Measurements from ENCODE around the gene CDR2. TPM values are rescaled to one million over a fixed set of nuclear protein-coding genes. Genes with fewer than 3 reads are reported as not detected.

CDR2 gene
- total and polyA plus RNA-seq, 11 donors: 3.7 to 12.4 (median 6.0) TPM

- intact Hi-C loops (cut with DNase I): loop anchor here in 1 of 10 donors (10.0 kb wide), 1 partner anchor 1171 kb away; the partner anchor contains the start of genes DNAH3 and LDAF1
- no peak for DNase-seq
- 94 to 95% (median 94%) methylated on average over 46 of the region's 46 CpGs for WGBS, 4 donors
Observed at GRCh38 chr16:22325598-22326368, 48.6 kb downstream of the CDR2 start.

DNA sequence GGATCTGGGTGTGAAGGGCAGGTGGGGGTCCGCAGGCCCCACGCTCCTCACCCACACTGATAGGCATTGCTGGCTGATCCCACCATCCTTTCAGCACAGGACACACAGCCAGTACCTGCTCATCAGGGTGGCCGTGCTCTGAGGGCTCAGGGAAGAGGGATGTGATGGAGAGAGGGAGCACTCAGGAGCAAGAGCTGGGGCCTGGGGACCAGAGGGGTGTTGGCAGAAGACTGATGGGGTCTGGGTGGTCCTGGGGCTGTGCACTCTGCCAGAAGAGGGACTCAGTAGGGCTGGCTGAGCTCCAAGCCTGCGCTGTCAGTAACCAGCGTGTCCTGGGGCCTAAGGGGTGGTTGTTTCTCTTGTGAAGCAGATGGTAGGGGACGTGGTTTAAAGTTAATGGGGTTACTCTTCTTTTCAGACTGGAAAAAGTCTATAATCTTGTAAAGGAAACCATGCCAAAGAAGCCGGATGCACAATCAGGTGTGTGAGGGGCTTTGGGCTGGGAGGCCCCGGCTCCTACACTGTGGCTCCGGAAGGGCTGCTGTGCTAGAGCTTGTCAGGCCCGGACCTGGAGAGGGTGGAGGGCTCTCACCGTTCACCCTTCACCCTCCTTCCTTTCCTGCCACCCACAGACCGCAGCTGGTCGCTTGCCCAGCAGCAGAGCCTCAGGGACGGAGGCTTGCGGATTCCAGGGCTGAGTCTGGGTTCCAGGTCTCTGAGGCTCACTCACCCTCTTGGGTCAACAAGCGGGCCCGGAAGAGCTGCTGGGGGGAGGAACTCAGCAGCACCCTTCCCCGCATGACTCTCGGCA, 49.4 kb downstream of the CDR2 start:
- Histone ChIP-seq H3K4me3 (no peak overlapping the region), H3K27ac (no peak overlapping the region), H3K36me3 (peaks cover 0 to 96% (median 81%) of the 10 kb centered on the region in 9 donors), H3K9me3 (no peaks in the 10 kb centered on the region), H3K27me3 (no peaks in the 10 kb centered on the region), H3K4me1 (peaks cover 0 to 13% (median 0%) of the 10 kb centered on the region in 12 donors)
- no peak for TF ChIP-seq POLR2A (IDR thresholded peaks at IDR 0.05)
- TF ChIP-seq, protein P1, sequence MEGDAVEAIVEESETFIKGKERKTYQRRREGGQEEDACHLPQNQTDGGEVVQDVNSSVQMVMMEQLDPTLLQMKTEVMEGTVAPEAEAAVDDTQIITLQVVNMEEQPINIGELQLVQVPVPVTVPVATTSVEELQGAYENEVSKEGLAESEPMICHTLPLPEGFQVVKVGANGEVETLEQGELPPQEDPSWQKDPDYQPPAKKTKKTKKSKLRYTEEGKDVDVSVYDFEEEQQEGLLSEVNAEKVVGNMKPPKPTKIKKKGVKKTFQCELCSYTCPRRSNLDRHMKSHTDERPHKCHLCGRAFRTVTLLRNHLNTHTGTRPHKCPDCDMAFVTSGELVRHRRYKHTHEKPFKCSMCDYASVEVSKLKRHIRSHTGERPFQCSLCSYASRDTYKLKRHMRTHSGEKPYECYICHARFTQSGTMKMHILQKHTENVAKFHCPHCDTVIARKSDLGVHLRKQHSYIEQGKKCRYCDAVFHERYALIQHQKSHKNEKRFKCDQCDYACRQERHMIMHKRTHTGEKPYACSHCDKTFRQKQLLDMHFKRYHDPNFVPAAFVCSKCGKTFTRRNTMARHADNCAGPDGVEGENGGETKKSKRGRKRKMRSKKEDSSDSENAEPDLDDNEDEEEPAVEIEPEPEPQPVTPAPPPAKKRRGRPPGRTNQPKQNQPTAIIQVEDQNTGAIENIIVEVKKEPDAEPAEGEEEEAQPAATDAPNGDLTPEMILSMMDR (IDR thresholded peaks at IDR 0.05): no peak
- whole genome bisulfite sequencing, 4 donors: 90 to 93% (median 91%) methylated on average over 13 to 19 of the region's 19 CpGs
- no peak for ATAC-seq
- intact Hi-C loops (cut with DNase I): loop anchor here in 2 of 10 donors (5.0 to 10.0 kb wide), 3 partner anchors 32 to 1170 kb away; partner anchors contain the start of genes CDR2 (in 1 of the 2), DNAH3 (in 1 of the 2) and LDAF1 (in 1 of the 2)
- DNase-seq: no peak

More at GRCh38 chr16:22325598-22326368, 48.6 kb downstream of the CDR2 start:
- TF ChIP-seq, protein P1 (IDR thresholded peaks at IDR 0.05): no peak
- no peak for TF ChIP-seq POLR2A (IDR thresholded peaks at IDR 0.05)
- Histone ChIP-seq H3K9me3 (no peaks in the 10 kb centered on the region), H3K27me3 (no peaks in the 10 kb centered on the region), H3K27ac (no peak overlapping the region), H3K36me3 (peaks cover 0 to 92% (median 82%) of the 10 kb centered on the region in 9 donors), H3K4me1 (peaks cover 0 to 16% (median 0%) of the 10 kb centered on the region in 12 donors), H3K4me3 (no peak overlapping the region)
- no peak for ATAC-seq

GRCh38 chr16:22323959-22324786, 50.2 kb downstream of the CDR2 start:
- no peak overlapping the region for H3K27ac ChIP-seq
- TF ChIP-seq, protein P1 (IDR thresholded peaks at IDR 0.05): no peak
- TF ChIP-seq POLR2A (IDR thresholded peaks at IDR 0.05): no peak
- H3K9me3 ChIP-seq: no peaks in the 10 kb centered on the region
- WGBS, 4 donors: 91 to 94% (median 92%) methylated on average over 18 to 24 of the region's 24 CpGs
- ATAC-seq: no peak
- no peak overlapping the region for H3K4me3 ChIP-seq
- intact Hi-C loops (cut with DNase I): loop anchor here in 2 of 10 donors (5.0 to 10.0 kb wide), 3 partner anchors 33 to 1169 kb away; partner anchors contain the start of genes CDR2 (in 1 of the 2), DNAH3 (in 1 of the 2) and LDAF1 (in 1 of the 2)
- H3K27me3 ChIP-seq: no peaks in the 10 kb centered on the region
- no peak for DNase-seq
- H3K36me3 ChIP-seq: peaks cover 0 to 96% (median 84%) of the 10 kb centered on the region in 9 donors
- peaks cover 0 to 8% (median 0%) of the 10 kb centered on the region in 12 donors for H3K4me1 ChIP-seq

Data from heart left ventricle (tissue), 16 donors.